HL-60 (cell line): ENCODE results near the gene OTOP3.

Experiments used
- GABPA ChIP-seq: IDR thresholded peaks from 2 replicates; pipeline ENCODE4 v1.6.1; 2012; ENCODE audit warnings: low read depth
- POLR2AphosphoS5 ChIP-seq: IDR thresholded peaks from 2 replicates; pipeline ENCODE4 v1.6.1; 2012; ENCODE audit warnings: low read depth
- SPI1 ChIP-seq: IDR thresholded peaks from 2 replicates; pipeline ENCODE4 v1.6.1; 2012; ENCODE audit warnings: low read depth, mild to moderate bottlenecking, borderline replicate concordance
- TF ChIP-seq, protein P1 (sequence below): IDR thresholded peaks from one replicate; pipeline ENCODE4 v1.5.1; 2011; ENCODE audit warnings: low read length, control low read depth, inconsistent platforms; ENCODE audit not compliant: insufficient read depth
- TF ChIP-seq, protein P2 (sequence below): IDR thresholded peaks from 2 replicates; pipeline ENCODE4 v1.6.1; 2012; ENCODE audit warnings: low read depth; ENCODE audit not compliant: insufficient replicate concordance

DNA sequence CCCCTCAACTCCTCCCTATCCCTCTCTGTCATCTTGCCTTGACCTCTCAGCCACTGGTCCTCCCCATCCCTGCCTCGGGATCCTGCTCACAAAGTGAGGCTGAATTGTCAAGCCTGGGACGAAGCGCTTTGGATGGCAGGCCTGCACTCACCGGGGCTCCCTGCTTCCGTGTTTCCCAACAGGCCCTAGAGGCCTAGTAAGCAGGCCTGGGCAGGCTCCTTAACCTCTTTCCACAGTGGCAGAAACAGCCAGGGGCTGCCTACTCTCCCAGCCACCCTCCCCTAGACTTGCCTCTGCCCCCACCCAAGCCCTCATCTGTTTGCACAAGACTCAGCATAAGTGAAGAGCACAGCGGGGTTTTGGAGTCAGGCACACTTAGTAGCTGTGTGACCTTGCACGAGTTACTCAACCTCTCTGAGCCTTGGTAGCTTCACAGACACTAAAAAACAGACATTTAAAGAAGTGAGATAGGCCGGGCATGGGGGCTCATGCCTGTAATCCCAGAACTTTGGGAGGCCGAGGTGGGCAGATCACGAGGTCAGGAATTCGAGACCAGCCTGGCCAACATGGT is 37.2 kb upstream of the OTOP3 start:
- TF ChIP-seq, protein P1, sequence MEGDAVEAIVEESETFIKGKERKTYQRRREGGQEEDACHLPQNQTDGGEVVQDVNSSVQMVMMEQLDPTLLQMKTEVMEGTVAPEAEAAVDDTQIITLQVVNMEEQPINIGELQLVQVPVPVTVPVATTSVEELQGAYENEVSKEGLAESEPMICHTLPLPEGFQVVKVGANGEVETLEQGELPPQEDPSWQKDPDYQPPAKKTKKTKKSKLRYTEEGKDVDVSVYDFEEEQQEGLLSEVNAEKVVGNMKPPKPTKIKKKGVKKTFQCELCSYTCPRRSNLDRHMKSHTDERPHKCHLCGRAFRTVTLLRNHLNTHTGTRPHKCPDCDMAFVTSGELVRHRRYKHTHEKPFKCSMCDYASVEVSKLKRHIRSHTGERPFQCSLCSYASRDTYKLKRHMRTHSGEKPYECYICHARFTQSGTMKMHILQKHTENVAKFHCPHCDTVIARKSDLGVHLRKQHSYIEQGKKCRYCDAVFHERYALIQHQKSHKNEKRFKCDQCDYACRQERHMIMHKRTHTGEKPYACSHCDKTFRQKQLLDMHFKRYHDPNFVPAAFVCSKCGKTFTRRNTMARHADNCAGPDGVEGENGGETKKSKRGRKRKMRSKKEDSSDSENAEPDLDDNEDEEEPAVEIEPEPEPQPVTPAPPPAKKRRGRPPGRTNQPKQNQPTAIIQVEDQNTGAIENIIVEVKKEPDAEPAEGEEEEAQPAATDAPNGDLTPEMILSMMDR = no peak
- no peak for TF ChIP-seq SPI1
- TF ChIP-seq, protein P2, sequence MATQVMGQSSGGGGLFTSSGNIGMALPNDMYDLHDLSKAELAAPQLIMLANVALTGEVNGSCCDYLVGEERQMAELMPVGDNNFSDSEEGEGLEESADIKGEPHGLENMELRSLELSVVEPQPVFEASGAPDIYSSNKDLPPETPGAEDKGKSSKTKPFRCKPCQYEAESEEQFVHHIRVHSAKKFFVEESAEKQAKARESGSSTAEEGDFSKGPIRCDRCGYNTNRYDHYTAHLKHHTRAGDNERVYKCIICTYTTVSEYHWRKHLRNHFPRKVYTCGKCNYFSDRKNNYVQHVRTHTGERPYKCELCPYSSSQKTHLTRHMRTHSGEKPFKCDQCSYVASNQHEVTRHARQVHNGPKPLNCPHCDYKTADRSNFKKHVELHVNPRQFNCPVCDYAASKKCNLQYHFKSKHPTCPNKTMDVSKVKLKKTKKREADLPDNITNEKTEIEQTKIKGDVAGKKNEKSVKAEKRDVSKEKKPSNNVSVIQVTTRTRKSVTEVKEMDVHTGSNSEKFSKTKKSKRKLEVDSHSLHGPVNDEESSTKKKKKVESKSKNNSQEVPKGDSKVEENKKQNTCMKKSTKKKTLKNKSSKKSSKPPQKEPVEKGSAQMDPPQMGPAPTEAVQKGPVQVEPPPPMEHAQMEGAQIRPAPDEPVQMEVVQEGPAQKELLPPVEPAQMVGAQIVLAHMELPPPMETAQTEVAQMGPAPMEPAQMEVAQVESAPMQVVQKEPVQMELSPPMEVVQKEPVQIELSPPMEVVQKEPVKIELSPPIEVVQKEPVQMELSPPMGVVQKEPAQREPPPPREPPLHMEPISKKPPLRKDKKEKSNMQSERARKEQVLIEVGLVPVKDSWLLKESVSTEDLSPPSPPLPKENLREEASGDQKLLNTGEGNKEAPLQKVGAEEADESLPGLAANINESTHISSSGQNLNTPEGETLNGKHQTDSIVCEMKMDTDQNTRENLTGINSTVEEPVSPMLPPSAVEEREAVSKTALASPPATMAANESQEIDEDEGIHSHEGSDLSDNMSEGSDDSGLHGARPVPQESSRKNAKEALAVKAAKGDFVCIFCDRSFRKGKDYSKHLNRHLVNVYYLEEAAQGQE = no peak
- no peak for TF ChIP-seq POLR2AphosphoS5
- no peak for TF ChIP-seq GABPA
